ENCODE data around the gene OGFOD1.

Gene OGFOD1

GRCh38 chr16:56450986-56451752 is at the start of gene OGFOD1, which contains the start of gene NUDT21:
OGFOD1 (plus strand) TSS chr16:56451554; CDS start chr16:56451613, 59 bp downstream.
NUDT21 (minus strand) TSS chr16:56451332; CDS start chr16:56451202, 130 bp downstream.
- peak; percentile 83 for DNase-seq

- DNase-seq, result no peak
Observed at GRCh38 chr16:56405977-56406672, 45.2 kb upstream of the OGFOD1 start.

GRCh38 chr16:56408379-56409098 is 42.8 kb upstream of the OGFOD1 start:
- no peak for DNase-seq

GRCh38 chr16:56409195-56409594 is 42.2 kb upstream of the OGFOD1 start:
- DNase-seq, result no peak

DNA sequence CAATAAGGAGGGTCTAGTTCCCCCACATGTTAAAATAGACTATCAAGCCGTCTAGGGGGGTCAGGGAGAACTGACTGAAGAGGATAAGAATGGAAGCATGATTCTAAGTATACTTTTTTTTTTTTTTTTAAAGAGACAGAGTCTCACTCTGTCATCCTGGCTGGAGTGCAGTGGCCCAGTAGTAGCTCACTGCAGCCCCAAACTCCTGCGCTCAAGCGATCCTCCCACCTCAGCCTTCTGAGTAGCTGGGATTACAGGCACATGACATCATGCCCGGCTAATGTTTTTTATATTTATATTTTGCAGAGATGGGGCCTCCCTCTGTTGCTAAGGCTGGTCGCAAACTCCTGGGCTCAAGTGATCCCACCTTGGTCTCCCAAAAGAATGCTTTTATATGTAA is 40.2 kb upstream of the OGFOD1 start:
- DNase-seq, result no peak

GRCh38 chr16:56411624-56412023 is 39.7 kb upstream of the OGFOD1 start:
- no peak for DNase-seq

- DNase-seq, result no peak
Observed at GRCh38 chr16:56413381-56413780, 38.0 kb upstream of the OGFOD1 start.

- no peak for DNase-seq
Observed at GRCh38 chr16:56414366-56414765, 37.0 kb upstream of the OGFOD1 start.

DNA sequence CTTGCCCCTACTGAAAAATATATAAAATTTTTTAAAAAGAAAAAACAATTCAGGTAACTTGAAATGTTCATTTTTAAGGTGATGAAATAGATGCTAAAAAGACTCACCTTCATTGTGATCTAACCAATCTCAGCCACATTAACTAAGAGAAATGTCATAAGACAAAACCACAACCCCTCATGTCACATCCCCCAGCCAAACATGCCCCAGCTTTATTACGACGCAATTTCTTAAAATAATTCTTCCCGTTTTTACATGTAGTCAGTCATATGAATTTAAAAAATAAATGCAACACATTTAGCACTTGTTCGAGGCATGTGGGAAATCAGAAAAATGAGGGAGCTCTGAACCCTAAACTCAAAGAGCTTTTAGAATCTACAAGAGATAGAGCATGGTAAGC is 35.5 kb upstream of the OGFOD1 start:
- DNase-seq, result no peak

- DNase-seq, result no peak
Observed at GRCh38 chr16:56417138-56417537, 34.2 kb upstream of the OGFOD1 start.

DNA sequence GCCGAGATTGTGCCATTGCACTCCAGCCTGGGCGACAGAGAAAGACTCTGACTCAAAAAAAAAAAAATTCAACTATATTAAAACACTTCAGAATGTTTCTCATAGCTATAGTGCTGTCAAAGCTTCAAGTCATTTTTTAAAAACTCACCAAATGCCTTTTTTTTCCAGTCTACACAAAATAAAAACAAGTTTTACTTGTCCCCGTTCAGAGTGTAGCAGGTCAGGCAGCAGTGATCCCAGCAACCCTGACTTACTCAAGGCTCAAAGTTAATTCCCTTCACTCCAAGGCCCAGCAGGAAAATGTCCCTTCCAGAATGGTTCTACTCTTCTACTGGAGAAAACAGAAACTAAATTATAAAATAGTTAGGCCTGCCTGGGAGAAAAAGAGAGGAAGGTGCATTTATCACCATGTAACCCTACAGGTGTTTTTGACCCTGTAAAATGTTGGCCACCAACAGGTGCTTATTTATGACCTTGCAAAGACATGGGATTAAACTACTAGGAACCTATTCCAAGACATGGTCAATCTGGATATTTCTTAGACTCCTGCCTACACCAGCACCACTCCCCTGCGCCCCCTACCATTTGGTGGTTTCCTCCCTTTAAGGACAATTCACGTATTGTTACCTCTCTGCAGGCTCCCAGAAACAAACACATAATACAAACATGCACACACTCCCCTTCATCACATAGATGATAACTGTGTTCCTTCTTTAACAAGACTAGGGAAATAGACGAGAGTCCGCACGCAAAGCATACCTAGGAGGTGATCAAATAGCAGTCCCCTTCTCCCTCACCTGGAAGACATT is 31.4 kb upstream of the OGFOD1 start:
- DNase-seq, result no peak

DNA sequence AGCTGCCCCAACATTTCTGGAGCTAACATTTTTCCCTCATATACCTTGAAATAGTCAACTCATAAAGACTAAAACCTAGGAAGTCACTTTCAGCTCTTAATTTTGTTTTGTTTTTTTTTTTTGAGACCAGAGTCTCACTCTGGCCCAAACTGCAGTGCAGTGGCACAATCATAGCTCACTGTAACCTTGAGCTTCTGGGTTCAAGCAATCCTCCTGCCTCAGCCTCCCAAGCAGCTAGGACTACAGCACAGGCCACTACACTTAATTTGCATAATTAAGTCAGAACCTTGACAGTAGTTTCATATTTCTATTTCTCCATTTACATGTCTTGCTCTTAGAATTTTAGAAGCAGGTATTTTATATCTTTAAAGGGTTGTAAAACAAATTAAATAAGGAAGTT is 30.7 kb upstream of the OGFOD1 start:
- no peak for DNase-seq

- no peak for DNase-seq
Observed at GRCh38 chr16:56421313-56421712, 30.0 kb upstream of the OGFOD1 start.

- DNase-seq, result no peak
Observed at GRCh38 chr16:56421976-56422669, 29.2 kb upstream of the OGFOD1 start.

DNA sequence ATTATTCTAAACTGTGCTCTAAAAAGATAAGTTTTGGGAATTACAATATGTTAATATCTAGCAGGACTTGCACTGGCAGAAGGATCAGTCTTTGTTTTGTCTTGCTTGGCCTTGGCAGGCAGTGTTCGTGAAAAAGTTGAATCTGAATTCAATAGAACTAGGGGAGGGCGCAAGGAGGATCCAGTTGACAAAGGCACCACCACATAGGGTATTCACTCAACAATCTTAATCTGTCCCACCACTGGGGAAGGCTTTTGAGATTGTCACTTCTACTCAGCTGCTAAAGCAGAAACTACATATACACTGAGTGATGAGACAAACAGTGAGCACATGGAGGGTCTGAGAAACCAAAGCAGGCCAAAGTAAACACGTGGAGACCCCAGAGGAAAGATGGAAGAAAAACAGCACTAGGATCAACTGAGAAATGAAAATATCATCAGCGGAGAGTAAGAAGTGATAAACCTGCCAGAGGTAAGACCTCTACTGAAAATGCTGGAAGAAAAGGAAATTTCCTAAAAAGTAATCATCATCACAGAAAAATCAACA is 28.4 kb upstream of the OGFOD1 start:
- no peak for DNase-seq

GRCh38 chr16:56423584-56424403 is 27.6 kb upstream of the OGFOD1 start:
- DNase-seq, result no peak

DNA sequence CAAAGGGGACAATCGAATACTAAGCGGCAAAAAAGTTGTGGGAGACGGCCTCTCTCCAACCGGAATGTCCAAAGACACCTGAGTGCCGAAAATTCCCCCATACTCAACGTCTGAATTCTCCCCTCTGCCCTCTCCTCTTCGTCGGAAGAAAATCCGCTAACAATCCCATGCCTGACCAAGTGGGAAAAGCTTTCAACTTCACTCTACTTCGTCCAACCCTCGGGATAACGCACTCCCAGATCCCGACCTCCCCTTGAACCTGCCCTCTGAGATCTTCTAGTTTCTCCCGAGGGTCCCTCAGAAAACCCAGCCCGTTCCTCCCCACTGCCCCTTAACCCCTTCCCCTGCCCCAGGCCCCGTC is 27.0 kb upstream of the OGFOD1 start:
- DNase-seq, result no peak

DNA sequence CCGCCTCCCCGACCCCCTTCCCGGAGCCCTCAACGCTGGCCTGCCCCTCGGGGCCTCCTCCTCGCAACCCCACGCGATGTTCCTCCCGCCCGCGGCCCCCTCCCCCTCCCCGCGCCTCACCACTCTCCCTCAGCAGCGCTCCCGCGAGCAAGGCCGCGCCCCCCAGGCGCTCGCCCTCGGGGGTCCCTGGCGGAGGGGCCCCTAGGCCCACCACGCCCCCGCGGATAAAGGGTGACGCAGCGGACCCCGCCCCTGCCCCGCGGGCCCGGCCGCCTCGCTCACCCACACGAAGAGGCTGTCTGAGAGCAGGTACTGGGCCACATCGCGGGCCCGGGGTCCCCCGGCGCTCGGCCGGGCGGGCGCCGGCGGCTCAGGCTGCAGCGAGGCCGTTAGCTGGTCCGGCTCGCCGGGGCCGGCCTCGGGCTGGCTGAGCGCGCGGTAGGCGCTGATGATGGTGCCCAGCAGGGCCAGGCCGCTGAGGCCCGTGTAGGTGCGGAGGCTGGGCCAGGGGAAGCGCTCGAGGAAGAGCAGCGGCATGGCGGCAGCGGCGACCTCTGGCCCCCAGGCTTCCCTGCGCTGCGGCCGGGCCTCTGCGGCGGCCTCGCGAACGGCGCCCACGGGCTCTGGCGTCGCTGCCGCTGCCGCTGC is 26.4 kb upstream of the OGFOD1 start:
- DNase-seq, result peak; percentile 34

GRCh38 chr16:56425439-56425832 is 25.9 kb upstream of the OGFOD1 start, which contains the start of gene AMFR:
AMFR (minus strand) TSS chr16:56425545; CDS start chr16:56425327, 218 bp downstream.
- peak; percentile 62 for DNase-seq

- no peak for DNase-seq
Observed at GRCh38 chr16:56426585-56426984, 24.8 kb upstream of the OGFOD1 start.
